NB4 (cell line): Measurements from ENCODE around the gene AXIN2.

Source experiments
- DNase-seq: peaks from one replicate; pipeline ENCODE4 v3.0.0; 2010; ENCODE audit warnings: low read depth
- H3K4me3 ChIP-seq: one replicate; pipeline ENCODE4 v1.5.1; 2011; ENCODE audit warnings: mild to moderate bottlenecking, low read depth, low read length, moderate library complexity
- MYC ChIP-seq: IDR thresholded peaks from 2 replicates; pipeline ENCODE4 v1.6.1; 2011; ENCODE audit warnings: low read depth, low read length
- POLR2A ChIP-seq: IDR thresholded peaks from 2 replicates; pipeline ENCODE4 v1.6.1; 2011; ENCODE audit warnings: mild to moderate bottlenecking; ENCODE audit not compliant: insufficient read length; ENCODE audit errors: extremely low read depth
- TF ChIP-seq, protein P1 (sequence below): IDR thresholded peaks from 2 replicates; pipeline ENCODE4 v1.6.1; 2011; ENCODE audit warnings: low read depth, low read length
- TF ChIP-seq, protein P2 (sequence below): IDR thresholded peaks from one replicate; pipeline ENCODE4 v1.5.1; 2012; ENCODE audit warnings: low read depth, low read length

Gene AXIN2, protein sequence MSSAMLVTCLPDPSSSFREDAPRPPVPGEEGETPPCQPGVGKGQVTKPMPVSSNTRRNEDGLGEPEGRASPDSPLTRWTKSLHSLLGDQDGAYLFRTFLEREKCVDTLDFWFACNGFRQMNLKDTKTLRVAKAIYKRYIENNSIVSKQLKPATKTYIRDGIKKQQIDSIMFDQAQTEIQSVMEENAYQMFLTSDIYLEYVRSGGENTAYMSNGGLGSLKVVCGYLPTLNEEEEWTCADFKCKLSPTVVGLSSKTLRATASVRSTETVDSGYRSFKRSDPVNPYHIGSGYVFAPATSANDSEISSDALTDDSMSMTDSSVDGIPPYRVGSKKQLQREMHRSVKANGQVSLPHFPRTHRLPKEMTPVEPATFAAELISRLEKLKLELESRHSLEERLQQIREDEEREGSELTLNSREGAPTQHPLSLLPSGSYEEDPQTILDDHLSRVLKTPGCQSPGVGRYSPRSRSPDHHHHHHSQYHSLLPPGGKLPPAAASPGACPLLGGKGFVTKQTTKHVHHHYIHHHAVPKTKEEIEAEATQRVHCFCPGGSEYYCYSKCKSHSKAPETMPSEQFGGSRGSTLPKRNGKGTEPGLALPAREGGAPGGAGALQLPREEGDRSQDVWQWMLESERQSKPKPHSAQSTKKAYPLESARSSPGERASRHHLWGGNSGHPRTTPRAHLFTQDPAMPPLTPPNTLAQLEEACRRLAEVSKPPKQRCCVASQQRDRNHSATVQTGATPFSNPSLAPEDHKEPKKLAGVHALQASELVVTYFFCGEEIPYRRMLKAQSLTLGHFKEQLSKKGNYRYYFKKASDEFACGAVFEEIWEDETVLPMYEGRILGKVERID

DNA sequence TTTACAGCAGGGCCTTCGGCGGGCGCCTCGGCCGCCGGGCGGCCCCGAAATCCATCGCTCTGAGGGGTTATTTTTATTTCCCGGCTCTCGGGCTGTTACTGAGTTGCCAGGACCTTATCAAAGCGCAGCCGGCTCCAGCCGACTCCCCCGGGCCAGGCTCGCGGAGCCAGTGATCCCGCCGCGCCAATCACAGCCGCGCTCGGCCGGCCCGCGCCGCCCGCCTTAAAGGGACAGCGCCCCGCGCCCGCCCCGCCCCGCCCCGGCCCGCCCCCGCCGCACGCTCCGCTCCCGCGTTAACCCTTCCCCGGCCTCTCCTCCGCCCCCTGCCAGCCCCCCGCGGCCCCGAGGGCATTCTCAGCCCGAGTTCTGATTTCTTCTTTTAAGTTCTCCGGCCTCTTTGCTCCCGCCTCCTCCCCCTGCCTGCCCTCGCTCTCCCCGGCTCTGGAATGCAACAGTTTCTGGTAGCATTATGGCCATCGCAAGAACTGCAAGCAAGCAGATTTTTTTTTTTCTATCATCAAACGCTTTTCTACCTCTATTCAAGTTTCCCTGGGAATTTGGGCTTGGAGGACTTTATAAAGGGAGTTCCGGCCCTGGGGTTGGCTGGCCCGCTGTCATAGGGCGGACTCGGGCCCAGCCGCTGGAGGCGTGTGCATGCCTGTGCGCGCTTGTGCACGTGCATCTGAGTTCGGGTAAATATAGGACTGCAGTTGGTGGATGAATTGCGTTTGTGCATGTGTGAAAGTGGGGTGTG, at the start of gene AXIN2:
AXIN2 (minus strand) TSS at position 197 of the 754 bp plus-strand sequence. CDS start 3,028 bp downstream, outside the sequence.
- TF ChIP-seq, protein P1, sequence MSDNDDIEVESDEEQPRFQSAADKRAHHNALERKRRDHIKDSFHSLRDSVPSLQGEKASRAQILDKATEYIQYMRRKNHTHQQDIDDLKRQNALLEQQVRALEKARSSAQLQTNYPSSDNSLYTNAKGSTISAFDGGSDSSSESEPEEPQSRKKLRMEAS: no peak
- TF ChIP-seq, protein P2, sequence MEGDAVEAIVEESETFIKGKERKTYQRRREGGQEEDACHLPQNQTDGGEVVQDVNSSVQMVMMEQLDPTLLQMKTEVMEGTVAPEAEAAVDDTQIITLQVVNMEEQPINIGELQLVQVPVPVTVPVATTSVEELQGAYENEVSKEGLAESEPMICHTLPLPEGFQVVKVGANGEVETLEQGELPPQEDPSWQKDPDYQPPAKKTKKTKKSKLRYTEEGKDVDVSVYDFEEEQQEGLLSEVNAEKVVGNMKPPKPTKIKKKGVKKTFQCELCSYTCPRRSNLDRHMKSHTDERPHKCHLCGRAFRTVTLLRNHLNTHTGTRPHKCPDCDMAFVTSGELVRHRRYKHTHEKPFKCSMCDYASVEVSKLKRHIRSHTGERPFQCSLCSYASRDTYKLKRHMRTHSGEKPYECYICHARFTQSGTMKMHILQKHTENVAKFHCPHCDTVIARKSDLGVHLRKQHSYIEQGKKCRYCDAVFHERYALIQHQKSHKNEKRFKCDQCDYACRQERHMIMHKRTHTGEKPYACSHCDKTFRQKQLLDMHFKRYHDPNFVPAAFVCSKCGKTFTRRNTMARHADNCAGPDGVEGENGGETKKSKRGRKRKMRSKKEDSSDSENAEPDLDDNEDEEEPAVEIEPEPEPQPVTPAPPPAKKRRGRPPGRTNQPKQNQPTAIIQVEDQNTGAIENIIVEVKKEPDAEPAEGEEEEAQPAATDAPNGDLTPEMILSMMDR: no peak
- TF ChIP-seq POLR2A (no peak), MYC (no peak)
- DNase-seq: peak; percentile 74
- no peak within 1 kb of the TSS for H3K4me3 ChIP-seq

DNA sequence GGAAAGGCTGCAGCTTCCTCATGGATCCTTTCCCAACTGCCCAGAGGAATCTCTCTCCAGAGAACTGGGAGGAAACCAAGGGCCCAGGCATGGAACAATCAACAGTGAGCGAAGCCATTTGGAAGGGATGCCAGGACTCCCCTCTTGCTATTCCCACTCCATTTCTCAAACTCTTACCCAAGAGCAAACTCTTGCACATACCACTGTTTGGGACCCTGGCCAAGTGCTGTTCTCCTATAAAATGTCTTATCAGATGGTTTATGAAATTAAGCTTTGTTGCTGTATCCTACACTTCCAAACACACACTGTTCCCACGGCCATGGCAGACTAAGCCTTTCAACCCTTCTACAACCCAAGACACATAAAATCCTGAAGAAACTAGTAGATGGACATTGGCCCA, 48.3 kb upstream of the AXIN2 start:
- TF ChIP-seq, protein P1: no peak
- TF ChIP-seq MYC (no peak), POLR2A (no peak)
- TF ChIP-seq, protein P2: no peak
- DNase-seq: no peak
- no peak overlapping the region for H3K4me3 ChIP-seq

DNA sequence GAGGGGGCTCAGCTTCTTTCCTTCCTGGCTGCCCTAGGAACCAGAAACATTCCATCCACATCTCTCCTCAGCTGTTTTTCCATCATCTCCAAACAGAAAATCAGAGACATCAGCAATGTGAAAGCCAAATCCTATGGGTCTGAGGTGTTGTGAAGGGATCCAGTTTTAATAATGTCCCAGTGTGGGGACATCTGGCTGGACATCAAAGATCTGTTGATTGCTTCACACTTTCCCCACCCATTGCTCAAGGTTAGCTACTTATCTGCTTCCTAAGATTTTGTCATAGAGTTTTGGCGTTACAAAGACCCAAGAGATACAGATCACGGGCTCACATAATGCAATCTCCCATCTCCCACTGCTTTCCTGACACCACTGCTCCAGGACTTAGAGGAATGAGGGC, 47.8 kb upstream of the AXIN2 start:
- no peak for DNase-seq
- no peak overlapping the region for H3K4me3 ChIP-seq
- no peak for TF ChIP-seq POLR2A
- TF ChIP-seq MYC: no peak

GRCh38 chr17:65604070-65604469, 42.6 kb upstream of the AXIN2 start:
- TF ChIP-seq, protein P2: no peak
- TF ChIP-seq POLR2A: no peak
- TF ChIP-seq MYC: no peak
- TF ChIP-seq, protein P1: no peak
- no peak overlapping the region for H3K4me3 ChIP-seq
- DNase-seq: peak; percentile 14

DNA sequence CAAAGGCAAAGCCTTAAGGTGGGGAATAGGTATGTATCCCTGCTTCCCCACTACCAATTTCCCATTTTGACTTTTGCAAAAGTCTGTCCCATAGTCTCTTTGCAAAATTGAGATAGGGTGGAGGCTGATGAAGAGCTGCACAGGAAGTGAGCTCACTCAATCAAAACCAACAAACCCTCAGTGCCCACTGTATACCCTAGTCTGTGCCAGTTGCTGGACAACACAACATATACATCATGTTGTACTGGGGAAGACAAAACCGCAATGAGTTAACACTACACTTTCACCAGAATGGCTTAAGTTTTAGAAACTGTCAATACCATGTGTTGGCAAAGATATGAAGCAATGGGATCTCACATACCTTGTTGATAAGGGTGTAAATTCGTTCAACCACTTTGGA, 40.4 kb upstream of the AXIN2 start:
- TF ChIP-seq POLR2A: no peak
- TF ChIP-seq, protein P2: no peak
- no peak for TF ChIP-seq MYC
- TF ChIP-seq, protein P1: no peak
- DNase-seq: no peak
- no peak overlapping the region for H3K4me3 ChIP-seq
